Activated CD8-positive, alpha-beta T cell treated with anti-CD3 and anti-CD28 coated beads for 36 hours (primary cell): ENCODE measurements around the gene CUBN. TPM values are rescaled to one million over a fixed set of nuclear protein-coding genes. Genes with fewer than 3 reads are reported as not detected.

Experiments used
- ATAC-seq: fragments of 200-7000 bp; cut with Tn5 transposase; one replicate; pipeline ENCODE4 v1.10.0; 2021; ENCODE audit warnings: mild to moderate bottlenecking, moderate library complexity
- CTCF ChIA-PET: fragments of 350-600 bp; sonication (Branson Sonifier 250); formaldehyde crosslinking; loops from one replicate; lab custom pipeline; 2021; ENCODE audit warnings: antibody characterized with exemption; lab: Charles Lee
- POLR2A ChIA-PET: fragments of 350-600 bp; sonication (Branson Sonifier 250); formaldehyde crosslinking; loops from one replicate; lab custom pipeline; 2021; ENCODE audit warnings: antibody characterized with exemption; lab: Charles Lee
- DNase-seq: peaks from one replicate; pipeline ENCODE4 v3.0.0-alpha.2; 2020
- H3K27ac Mint-ChIP-seq: one replicate; pipeline ENCODE4 v1.8.0; 2021; ENCODE audit warnings: mild to moderate bottlenecking, mixed read lengths
- H3K27me3 Mint-ChIP-seq: one replicate; pipeline ENCODE4 v1.8.0; 2021; ENCODE audit warnings: mixed read lengths
- H3K36me3 Mint-ChIP-seq: one replicate; pipeline ENCODE4 v1.8.0; 2021; ENCODE audit warnings: low read depth, mixed read lengths
- H3K4me1 Mint-ChIP-seq: one replicate; pipeline ENCODE4 v1.8.0; 2021; ENCODE audit warnings: low read depth, mixed read lengths
- H3K4me3 Mint-ChIP-seq: one replicate; pipeline ENCODE4 v1.8.0; 2021; ENCODE audit warnings: mild to moderate bottlenecking, moderate library complexity, mixed read lengths
- H3K9me3 Mint-ChIP-seq: one replicate; pipeline ENCODE4 v1.8.0; 2021; ENCODE audit warnings: mixed read lengths
- intact Hi-C: fragments of 100-400 bp; cut with micrococcal nuclease; formaldehyde crosslinking; loops from one replicate; pipeline ENCODE4 v1.10.0; 2022
- total RNA-seq, 2 experiments: library from RNA; stranded (reverse); gene quantifications; one replicate each; pipeline ENCODE4 v1.2.3, GENCODE V29; 2021
- TF ChIP-seq, protein P1 (sequence below): fragments of 200-600 bp; IDR thresholded peaks from one replicate; pipeline ENCODE4 v1.8.0; 2022; ENCODE audit warnings: antibody characterized with exemption, mild to moderate bottlenecking

CUBN gene
- total RNA-seq, 2 experiments from 2014 or later, result 0.38 to 0.65 TPM

DNA sequence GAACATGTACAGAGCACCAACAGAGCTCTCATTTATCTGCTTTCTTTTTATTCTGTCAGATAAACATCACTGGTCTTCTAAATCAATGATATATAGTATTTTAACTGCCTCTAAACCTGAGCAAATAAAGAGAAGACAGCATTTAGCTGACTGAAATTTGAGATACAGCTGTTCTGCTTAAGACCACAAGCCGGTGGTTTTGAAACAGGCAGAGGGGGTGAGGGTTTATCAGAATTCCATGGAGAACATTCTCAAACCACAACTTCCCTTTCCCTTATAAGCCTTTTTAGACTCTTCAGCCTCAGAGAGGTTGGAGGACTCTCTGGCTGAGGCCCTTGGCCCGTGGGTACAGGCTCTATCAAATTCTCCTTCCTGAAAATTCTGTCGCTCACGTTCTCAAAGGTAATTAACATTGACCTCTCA is 225.0 kb downstream of the CUBN start:
- Mint-ChIP-seq H3K27ac (no peak overlapping the region), H3K9me3 (no peaks in the 10 kb centered on the region), H3K36me3 (no peaks in the 10 kb centered on the region), H3K27me3 (no peaks in the 10 kb centered on the region), H3K4me3 (no peak overlapping the region), H3K4me1 (peaks cover 12% of the 10 kb centered on the region)
- no peak for ATAC-seq
- TF ChIP-seq, protein P1, sequence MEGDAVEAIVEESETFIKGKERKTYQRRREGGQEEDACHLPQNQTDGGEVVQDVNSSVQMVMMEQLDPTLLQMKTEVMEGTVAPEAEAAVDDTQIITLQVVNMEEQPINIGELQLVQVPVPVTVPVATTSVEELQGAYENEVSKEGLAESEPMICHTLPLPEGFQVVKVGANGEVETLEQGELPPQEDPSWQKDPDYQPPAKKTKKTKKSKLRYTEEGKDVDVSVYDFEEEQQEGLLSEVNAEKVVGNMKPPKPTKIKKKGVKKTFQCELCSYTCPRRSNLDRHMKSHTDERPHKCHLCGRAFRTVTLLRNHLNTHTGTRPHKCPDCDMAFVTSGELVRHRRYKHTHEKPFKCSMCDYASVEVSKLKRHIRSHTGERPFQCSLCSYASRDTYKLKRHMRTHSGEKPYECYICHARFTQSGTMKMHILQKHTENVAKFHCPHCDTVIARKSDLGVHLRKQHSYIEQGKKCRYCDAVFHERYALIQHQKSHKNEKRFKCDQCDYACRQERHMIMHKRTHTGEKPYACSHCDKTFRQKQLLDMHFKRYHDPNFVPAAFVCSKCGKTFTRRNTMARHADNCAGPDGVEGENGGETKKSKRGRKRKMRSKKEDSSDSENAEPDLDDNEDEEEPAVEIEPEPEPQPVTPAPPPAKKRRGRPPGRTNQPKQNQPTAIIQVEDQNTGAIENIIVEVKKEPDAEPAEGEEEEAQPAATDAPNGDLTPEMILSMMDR, result no peak
- intact Hi-C loops, result no loop called here
- POLR2A ChIA-PET, result interaction anchor here (0.7 to 1.1 kb wide), 2 partner anchors 12 to 19 kb away, joined by 4 read pairs; no protein-coding TSS in a partner anchor
- DNase-seq, result no peak
- CTCF ChIA-PET, result interaction anchor here (1.0 kb wide), 1 partner anchor 11 kb away, joined by 3 read pairs; no protein-coding TSS in a partner anchor

DNA sequence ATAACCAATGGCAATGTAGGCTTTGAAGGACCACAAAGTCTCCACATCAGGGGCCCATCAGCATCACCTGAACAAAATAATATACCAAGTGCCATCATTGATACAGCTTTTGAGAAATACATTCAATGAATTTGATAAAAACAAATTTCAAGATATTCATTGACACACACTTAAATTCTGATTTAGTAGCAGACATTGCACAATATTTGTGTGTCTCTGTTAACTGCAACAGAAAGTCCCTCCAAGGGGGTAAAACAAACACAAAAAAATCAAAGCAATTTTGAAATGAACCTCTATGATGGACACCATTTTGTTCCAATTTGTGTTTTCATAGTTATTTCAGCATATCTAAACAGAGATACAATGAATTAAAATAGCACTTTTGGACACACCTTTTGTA is 225.6 kb downstream of the CUBN start:
- intact Hi-C loops, result no loop called here
- TF ChIP-seq, protein P1, result no peak
- H3K9me3 Mint-ChIP-seq, result no peaks in the 10 kb centered on the region
- ChIA-PET POLR2A (interaction anchor here (1.8 kb wide), 1 partner anchor 12 kb away, joined by 10 read pairs; no protein-coding TSS in a partner anchor), CTCF (interaction anchor here (1.0 kb wide), 1 partner anchor 12 kb away, joined by 3 read pairs; no protein-coding TSS in a partner anchor)
- no peak for DNase-seq
- no peaks in the 10 kb centered on the region for H3K27me3 Mint-ChIP-seq
- ATAC-seq, result no peak
- peaks cover under 1% of the 10 kb centered on the region for H3K36me3 Mint-ChIP-seq
- H3K4me3 Mint-ChIP-seq, result no peak overlapping the region
- H3K27ac Mint-ChIP-seq, result no peak overlapping the region
- H3K4me1 Mint-ChIP-seq, result peaks cover 12% of the 10 kb centered on the region

DNA sequence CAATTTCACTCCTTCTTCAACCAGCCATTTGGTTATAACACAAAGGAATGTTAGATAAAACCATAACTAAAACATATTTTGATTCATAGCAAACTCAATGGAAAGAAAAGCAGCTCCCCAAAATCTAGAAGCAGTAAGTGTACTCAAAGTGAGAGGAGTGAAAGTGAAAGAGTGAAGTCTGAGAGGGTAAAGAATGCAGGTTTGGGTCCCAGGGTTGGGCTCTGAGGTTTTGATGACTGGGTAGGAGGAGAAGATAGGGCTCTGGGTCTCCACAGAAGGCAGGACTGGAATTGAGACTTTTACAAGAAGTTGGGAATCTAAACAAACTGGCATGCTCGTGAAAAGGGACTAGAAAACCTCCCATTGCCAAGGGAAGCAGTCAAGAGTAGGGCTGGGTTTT is 227.0 kb downstream of the CUBN start:
- peak; percentile 90 for ATAC-seq
- peak; percentile 48 for DNase-seq
- TF ChIP-seq, protein P1, result no peak
- H3K4me3 Mint-ChIP-seq, result peak overlapping the region; percentile 6
- no peaks in the 10 kb centered on the region for H3K27me3 Mint-ChIP-seq
- H3K27ac Mint-ChIP-seq, result no peak overlapping the region
- ChIA-PET CTCF (no interaction called here), POLR2A (interaction anchor here (1.8 kb wide), 1 partner anchor 11 kb away, joined by 10 read pairs; no protein-coding TSS in a partner anchor)
- no peaks in the 10 kb centered on the region for H3K9me3 Mint-ChIP-seq
- H3K36me3 Mint-ChIP-seq, result peaks cover 2% of the 10 kb centered on the region
- H3K4me1 Mint-ChIP-seq, result peaks cover 9% of the 10 kb centered on the region
- intact Hi-C loops, result no loop called here

DNA sequence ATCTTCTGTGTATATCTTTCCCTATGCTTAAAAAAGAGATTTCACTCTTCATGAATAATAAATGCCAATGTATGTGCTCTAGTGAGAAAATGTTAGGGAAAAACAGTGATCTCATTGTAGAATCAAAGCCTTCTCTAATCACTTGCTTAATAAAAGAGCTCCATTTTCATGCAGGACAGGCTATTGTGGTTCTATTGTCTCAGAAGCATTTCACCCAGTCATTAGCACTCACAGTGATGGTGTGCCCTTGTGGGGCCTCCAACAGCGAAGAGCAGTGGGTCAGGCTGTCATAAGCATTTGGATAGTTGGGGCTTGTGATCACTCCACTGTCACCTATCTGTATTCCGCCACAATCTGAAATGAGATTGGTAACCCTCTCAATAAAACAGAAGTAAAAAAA is 228.5 kb downstream of the CUBN start:
- no peak for ATAC-seq
- DNase-seq, result no peak
- ChIA-PET POLR2A (interaction anchor here (2.8 kb wide), 1 partner anchor 10 kb away, joined by 13 read pairs; no protein-coding TSS in a partner anchor), CTCF (no interaction called here)
- TF ChIP-seq, protein P1, result no peak
- intact Hi-C loops, result no loop called here
- H3K36me3 Mint-ChIP-seq, result peaks cover 2% of the 10 kb centered on the region
- H3K4me3 Mint-ChIP-seq, result no peak overlapping the region
- no peak overlapping the region for H3K27ac Mint-ChIP-seq
- no peaks in the 10 kb centered on the region for H3K27me3 Mint-ChIP-seq
- peaks cover 7% of the 10 kb centered on the region for H3K4me1 Mint-ChIP-seq
- peaks cover 2% of the 10 kb centered on the region for H3K9me3 Mint-ChIP-seq

DNA sequence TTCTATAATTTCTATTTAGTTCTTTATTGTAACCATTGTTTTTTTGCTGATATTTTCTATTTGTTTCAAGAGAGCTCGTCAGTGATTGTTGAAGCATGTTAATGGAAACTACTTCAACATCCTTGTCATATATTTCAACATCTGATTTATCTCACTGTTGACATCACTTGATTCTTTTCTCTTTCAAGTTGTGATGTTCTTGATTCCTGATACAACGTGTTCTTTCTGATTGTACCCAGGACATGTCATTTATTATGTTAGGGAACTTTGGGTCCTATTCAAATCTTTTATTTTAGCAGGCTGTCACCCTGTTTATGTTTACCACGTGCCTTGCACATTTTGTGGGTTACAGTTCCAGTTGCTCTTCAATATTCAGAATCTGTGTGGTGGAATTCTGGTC is 232.6 kb downstream of the CUBN start:
- Mint-ChIP-seq H3K4me1 (peaks cover 1% of the 10 kb centered on the region), H3K36me3 (peaks cover 2% of the 10 kb centered on the region), H3K9me3 (peaks cover 4% of the 10 kb centered on the region), H3K27ac (no peak overlapping the region), H3K27me3 (no peaks in the 10 kb centered on the region), H3K4me3 (no peak overlapping the region)
- ChIA-PET POLR2A (interaction anchor here (0.7 kb wide), 1 partner anchor 292 kb away, joined by 3 read pairs; no protein-coding TSS in a partner anchor), CTCF (no interaction called here)
- DNase-seq, result no peak
- TF ChIP-seq, protein P1, result no peak
- no peak for ATAC-seq
- intact Hi-C loops, result no loop called here
